WTC11 (cell line): ENCODE results near the gene DECR2. TPM values are rescaled to one million over a fixed set of nuclear protein-coding genes. Genes with fewer than 3 reads are reported as not detected.

Experiments used
- ATAC-seq: fragments of 200-7000 bp; cut with Tn5 transposase; 2 replicates; pipeline ENCODE4 v1.10.0; 2021; ENCODE audit warnings: mild to moderate bottlenecking, moderate library complexity
- CTCF ChIA-PET: fragments of 300-600 bp; sonication (Branson Sonifier 250); formaldehyde crosslinking; loops from one replicate; lab custom pipeline; 2021; ENCODE audit warnings: antibody characterized with exemption; lab: Charles Lee
- POLR2A ChIA-PET: fragments of 350-600 bp; sonication (Branson Sonifier 250); formaldehyde crosslinking; loops from one replicate; lab custom pipeline; 2021; ENCODE audit warnings: antibody characterized with exemption; lab: Charles Lee
- DNase-seq: peaks from one replicate; pipeline ENCODE4 v3.0.0; 2021; ENCODE audit warnings: low spot score
- H3K27ac Mint-ChIP-seq: 2 replicates; pipeline ENCODE4 v1.8.0; 2021; ENCODE audit warnings: mixed read lengths
- H3K27me3 Mint-ChIP-seq: 2 replicates; pipeline ENCODE4 v1.8.0; 2021; ENCODE audit warnings: low read depth, mild to moderate bottlenecking, moderate library complexity, mixed read lengths
- H3K36me3 Mint-ChIP-seq: 2 replicates; pipeline ENCODE4 v1.8.0; 2021; ENCODE audit warnings: mixed read lengths
- H3K4me1 Mint-ChIP-seq: 2 replicates; pipeline ENCODE4 v1.8.0; 2022; ENCODE audit warnings: mixed read lengths
- H3K4me3 Mint-ChIP-seq: 2 replicates; pipeline ENCODE4 v1.8.0; 2021; ENCODE audit warnings: mild to moderate bottlenecking, moderate library complexity, mixed read lengths
- H3K9me3 Mint-ChIP-seq: 2 replicates; pipeline ENCODE4 v1.8.0; 2021; ENCODE audit warnings: mixed read lengths
- ETV6 ChIP-seq: sonication (generic); formaldehyde crosslinking; IDR thresholded peaks from 2 replicates; pipeline ENCODE4 v1.8.1; 2022; ENCODE audit warnings: mild to moderate bottlenecking, missing genetic modification reagents
- KAT7 ChIP-seq: sonication (generic); formaldehyde crosslinking; IDR thresholded peaks from 2 replicates; pipeline ENCODE4 v1.8.1; 2023; ENCODE audit warnings: missing genetic modification reagents, mild to moderate bottlenecking, borderline replicate concordance
- MXD4 ChIP-seq: fragments of 250-450 bp; sonication (Bioruptor Pico); IDR thresholded peaks from 2 replicates; pipeline ENCODE4 v1.8.0; 2021; ENCODE audit warnings: mild to moderate bottlenecking, moderate library complexity, borderline replicate concordance
- NFE2L1 ChIP-seq: sonication (generic); formaldehyde crosslinking; IDR thresholded peaks from 2 replicates; pipeline ENCODE4 v1.8.1; 2023; ENCODE audit warnings: missing genetic modification reagents
- NFYB ChIP-seq: sonication (generic); formaldehyde crosslinking; conservative IDR thresholded peaks from 2 replicates; pipeline ENCODE4 v1.8.0; 2022; ENCODE audit warnings: low read depth, missing genetic modification reagents
- NR1H2 ChIP-seq: sonication (generic); formaldehyde crosslinking; IDR thresholded peaks from 2 replicates; pipeline ENCODE4 v1.9.0; 2021; ENCODE audit warnings: mild to moderate bottlenecking, moderate library complexity, missing genetic modification reagents
- SMAD4 ChIP-seq: sonication (generic); formaldehyde crosslinking; IDR thresholded peaks from 2 replicates; pipeline ENCODE4 v1.8.0; 2022; ENCODE audit warnings: mild to moderate bottlenecking, missing genetic modification reagents
- TCF7 ChIP-seq: sonication (generic); formaldehyde crosslinking; IDR thresholded peaks from 2 replicates; pipeline ENCODE4 v1.8.0; 2022; ENCODE audit warnings: mild to moderate bottlenecking, low read depth, missing genetic modification reagents, moderate library complexity
- ZNF121 ChIP-seq: sonication (generic); formaldehyde crosslinking; IDR thresholded peaks from 2 replicates; pipeline ENCODE4 v1.8.0; 2023; ENCODE audit warnings: missing genetic modification reagents
- ZNF138 ChIP-seq: sonication (generic); formaldehyde crosslinking; conservative IDR thresholded peaks from 2 replicates; pipeline ENCODE4 v1.8.1; 2022; ENCODE audit warnings: mild to moderate bottlenecking, moderate library complexity, missing genetic modification reagents
- ZNF396 ChIP-seq: fragments of 250-450 bp; sonication (Bioruptor Pico); IDR thresholded peaks from 2 replicates; pipeline ENCODE4 v1.8.0; 2021; ENCODE audit warnings: mild to moderate bottlenecking, moderate library complexity, borderline replicate concordance
- total RNA-seq: library from RNA; stranded (reverse); gene quantifications from 3 replicates; pipeline ENCODE4 v1.2.3, GENCODE V29; 2021
- TF ChIP-seq, protein P1 (sequence below): sonication (generic); formaldehyde crosslinking; IDR thresholded peaks from 2 replicates; pipeline ENCODE4 v1.8.1; 2023; ENCODE audit warnings: mild to moderate bottlenecking, missing genetic modification reagents
- TF ChIP-seq, protein P2 (sequence below): sonication (generic); formaldehyde crosslinking; IDR thresholded peaks from 2 replicates; pipeline ENCODE4 v1.8.0; 2022; ENCODE audit warnings: mild to moderate bottlenecking, missing genetic modification reagents
- TF ChIP-seq, protein P3 (sequence below): fragments of 250-450 bp; sonication (Bioruptor Pico); IDR thresholded peaks from 2 replicates; pipeline ENCODE4 v1.9.0; 2021; ENCODE audit warnings: mild to moderate bottlenecking
- TF ChIP-seq, protein P4 (sequence below): fragments of 200-600 bp; IDR thresholded peaks from 2 replicates; pipeline ENCODE4 v1.8.0; 2022; ENCODE audit warnings: antibody characterized with exemption
- TF ChIP-seq, protein P5 (sequence below): sonication (generic); formaldehyde crosslinking; IDR thresholded peaks from 2 replicates; pipeline ENCODE4 v1.8.1; 2022; ENCODE audit warnings: mild to moderate bottlenecking, moderate library complexity, missing genetic modification reagents
- TF ChIP-seq, protein P6 (sequence below): sonication (generic); formaldehyde crosslinking; IDR thresholded peaks from 2 replicates; pipeline ENCODE4 v1.8.1; 2023; ENCODE audit warnings: mild to moderate bottlenecking, missing genetic modification reagents, borderline replicate concordance
- TF ChIP-seq, protein P7 (sequence below): sonication (generic); formaldehyde crosslinking; IDR thresholded peaks from 2 replicates; pipeline ENCODE4 v1.8.0; 2023; ENCODE audit warnings: missing genetic modification reagents

Gene DECR2
- total RNA-seq, 1 experiment from 2014 or later = 43.6 TPM

DNA sequence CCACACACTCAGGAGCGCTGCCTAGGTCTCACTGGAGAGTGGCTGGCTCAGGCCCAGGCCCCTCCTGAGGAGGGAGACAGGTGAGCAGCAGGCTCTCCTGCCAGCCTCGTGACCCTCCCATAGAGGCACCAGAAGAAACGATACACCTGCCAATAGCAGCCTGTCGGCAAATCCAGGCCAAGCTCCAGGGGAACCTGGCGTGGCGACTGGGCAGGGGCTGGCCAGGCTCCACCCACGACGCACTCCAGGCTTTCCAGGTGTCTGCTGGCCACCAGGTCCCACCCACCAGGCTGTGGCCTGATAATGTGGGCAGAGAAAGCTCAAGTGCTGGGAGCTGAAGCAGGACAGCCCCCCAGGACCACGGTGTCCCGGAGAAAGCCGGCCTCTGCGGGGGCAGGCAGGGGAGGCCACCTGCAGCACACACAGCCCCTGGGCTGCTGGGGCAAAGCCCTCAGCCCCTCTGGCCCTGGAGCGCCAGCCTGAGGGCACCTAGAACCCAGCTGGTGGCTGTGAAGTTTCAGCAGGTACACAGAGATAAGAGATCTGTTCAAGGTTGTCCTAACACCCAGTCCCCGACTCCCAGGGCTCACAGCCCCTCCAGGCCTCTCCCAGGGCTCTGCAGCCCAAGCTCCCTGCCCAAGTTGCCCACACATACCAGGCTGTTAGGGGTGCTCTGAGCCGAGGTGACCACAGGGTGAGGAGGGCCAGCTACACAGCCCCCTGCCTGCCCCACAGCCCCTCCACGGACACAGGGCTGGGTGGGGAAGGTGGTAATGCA lies 22.3 kb upstream of the DECR2 start (continued):
- TF ChIP-seq, protein P1, sequence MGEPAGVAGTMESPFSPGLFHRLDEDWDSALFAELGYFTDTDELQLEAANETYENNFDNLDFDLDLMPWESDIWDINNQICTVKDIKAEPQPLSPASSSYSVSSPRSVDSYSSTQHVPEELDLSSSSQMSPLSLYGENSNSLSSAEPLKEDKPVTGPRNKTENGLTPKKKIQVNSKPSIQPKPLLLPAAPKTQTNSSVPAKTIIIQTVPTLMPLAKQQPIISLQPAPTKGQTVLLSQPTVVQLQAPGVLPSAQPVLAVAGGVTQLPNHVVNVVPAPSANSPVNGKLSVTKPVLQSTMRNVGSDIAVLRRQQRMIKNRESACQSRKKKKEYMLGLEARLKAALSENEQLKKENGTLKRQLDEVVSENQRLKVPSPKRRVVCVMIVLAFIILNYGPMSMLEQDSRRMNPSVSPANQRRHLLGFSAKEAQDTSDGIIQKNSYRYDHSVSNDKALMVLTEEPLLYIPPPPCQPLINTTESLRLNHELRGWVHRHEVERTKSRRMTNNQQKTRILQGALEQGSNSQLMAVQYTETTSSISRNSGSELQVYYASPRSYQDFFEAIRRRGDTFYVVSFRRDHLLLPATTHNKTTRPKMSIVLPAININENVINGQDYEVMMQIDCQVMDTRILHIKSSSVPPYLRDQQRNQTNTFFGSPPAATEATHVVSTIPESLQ (CRISPR knock-in tag) = no peak
- TF ChIP-seq SMAD4 (CRISPR knock-in tag) = no peak
- TF ChIP-seq, protein P2, sequence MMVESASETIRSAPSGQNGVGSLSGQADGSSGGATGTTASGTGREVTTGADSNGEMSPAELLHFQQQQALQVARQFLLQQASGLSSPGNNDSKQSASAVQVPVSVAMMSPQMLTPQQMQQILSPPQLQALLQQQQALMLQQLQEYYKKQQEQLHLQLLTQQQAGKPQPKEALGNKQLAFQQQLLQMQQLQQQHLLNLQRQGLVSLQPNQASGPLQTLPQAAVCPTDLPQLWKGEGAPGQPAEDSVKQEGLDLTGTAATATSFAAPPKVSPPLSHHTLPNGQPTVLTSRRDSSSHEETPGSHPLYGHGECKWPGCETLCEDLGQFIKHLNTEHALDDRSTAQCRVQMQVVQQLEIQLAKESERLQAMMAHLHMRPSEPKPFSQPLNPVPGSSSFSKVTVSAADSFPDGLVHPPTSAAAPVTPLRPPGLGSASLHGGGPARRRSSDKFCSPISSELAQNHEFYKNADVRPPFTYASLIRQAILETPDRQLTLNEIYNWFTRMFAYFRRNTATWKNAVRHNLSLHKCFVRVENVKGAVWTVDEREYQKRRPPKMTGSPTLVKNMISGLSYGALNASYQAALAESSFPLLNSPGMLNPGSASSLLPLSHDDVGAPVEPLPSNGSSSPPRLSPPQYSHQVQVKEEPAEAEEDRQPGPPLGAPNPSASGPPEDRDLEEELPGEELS (CRISPR knock-in tag) = no peak
- no peak for TF ChIP-seq NR1H2 (CRISPR knock-in tag)
- TF ChIP-seq, protein P3, sequence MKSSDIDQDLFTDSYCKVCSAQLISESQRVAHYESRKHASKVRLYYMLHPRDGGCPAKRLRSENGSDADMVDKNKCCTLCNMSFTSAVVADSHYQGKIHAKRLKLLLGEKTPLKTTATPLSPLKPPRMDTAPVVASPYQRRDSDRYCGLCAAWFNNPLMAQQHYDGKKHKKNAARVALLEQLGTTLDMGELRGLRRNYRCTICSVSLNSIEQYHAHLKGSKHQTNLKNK = no peak
- TF ChIP-seq, protein P4, sequence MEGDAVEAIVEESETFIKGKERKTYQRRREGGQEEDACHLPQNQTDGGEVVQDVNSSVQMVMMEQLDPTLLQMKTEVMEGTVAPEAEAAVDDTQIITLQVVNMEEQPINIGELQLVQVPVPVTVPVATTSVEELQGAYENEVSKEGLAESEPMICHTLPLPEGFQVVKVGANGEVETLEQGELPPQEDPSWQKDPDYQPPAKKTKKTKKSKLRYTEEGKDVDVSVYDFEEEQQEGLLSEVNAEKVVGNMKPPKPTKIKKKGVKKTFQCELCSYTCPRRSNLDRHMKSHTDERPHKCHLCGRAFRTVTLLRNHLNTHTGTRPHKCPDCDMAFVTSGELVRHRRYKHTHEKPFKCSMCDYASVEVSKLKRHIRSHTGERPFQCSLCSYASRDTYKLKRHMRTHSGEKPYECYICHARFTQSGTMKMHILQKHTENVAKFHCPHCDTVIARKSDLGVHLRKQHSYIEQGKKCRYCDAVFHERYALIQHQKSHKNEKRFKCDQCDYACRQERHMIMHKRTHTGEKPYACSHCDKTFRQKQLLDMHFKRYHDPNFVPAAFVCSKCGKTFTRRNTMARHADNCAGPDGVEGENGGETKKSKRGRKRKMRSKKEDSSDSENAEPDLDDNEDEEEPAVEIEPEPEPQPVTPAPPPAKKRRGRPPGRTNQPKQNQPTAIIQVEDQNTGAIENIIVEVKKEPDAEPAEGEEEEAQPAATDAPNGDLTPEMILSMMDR = no peak
- no peak for TF ChIP-seq KAT7

DNA sequence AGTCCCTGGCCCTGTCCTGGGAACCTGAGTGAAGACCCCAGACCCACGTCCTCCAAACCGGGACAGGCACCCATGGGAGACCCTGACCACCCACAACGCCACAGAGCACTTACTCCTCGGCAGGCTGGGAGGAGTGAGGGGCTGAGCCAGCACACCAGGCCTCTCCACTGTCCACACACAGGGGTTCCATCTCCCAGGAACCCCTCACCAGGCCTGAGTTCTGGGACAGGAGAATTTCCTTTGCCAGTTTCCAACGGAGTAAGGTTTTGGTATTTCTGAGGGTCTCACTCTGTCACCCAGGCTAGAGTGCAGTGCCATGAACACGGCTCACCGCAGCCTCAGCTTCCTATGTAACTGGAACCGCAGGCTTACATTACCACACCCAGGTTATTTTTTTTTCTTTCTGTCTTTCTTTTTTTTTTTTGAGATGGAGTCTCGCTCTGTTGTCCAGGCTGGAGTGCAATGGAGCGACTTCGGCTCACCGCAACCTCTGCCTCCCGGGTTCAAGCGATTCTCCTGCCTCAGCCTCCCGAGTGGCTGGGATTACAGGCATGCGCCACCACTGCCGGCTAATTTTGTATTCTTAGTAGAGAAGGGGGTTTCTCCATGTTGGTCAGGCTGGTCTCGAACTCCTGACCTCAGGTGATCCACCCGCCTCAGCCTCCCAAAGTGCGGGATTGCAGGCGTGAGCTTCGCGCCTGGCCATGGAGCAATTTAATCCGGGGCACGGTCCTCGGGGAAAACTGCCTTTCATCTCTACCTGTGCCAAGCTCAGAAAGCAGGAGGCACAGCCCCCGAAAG lies 21.5 kb upstream of the DECR2 start:
- no peaks in the 10 kb centered on the region for H3K9me3 Mint-ChIP-seq
- H3K4me1 Mint-ChIP-seq = peaks cover 30% of the 10 kb centered on the region
- DNase-seq (no peak), ATAC-seq (no peak)
- no peak overlapping the region; the same call in 1 of the 2 replicates for H3K27ac Mint-ChIP-seq
- CTCF ChIA-PET = interaction anchor here (0.6 to 2.6 kb wide), 12 partner anchors 18 to 315 kb away, joined by 3 to 15 read pairs (median 4); partner anchors contain the start of gene AXIN1
- TF ChIP-seq ZNF138 = no peak
- 0 out of 2 replicates have a peak, but pooled peaks have one; percentile 59 for TF ChIP-seq ZNF121 (CRISPR knock-in tag)
- POLR2A ChIA-PET = interaction anchor here (0.8 to 1.4 kb wide), 3 partner anchors 10 to 199 kb away, joined by 3 to 4 read pairs (median 3); partner anchors contain the start of gene MRPL28
- H3K27me3 Mint-ChIP-seq = no peaks in the 10 kb centered on the region
- peak overlapping the region; percentile 79 for H3K4me3 Mint-ChIP-seq
- peaks cover 4% of the 10 kb centered on the region for H3K36me3 Mint-ChIP-seq

DNA sequence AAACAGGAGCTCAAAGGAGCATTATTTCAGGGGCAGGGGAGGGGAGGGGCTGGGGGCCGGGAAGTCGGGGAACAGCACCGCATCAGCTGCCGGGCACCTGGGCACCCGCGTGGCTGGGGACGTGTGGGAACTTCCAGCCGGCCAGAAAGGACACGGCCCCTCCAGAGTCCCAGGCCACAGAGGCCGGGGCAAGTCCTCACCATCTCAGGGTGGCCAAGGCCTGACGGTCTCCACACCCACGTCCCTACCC lies 21.0 kb upstream of the DECR2 start:
- ChIA-PET CTCF (interaction anchor here (0.6 to 2.6 kb wide), 9 partner anchors 9 to 196 kb away, joined by 3 to 13 read pairs (median 4); partner anchors contain the start of gene AXIN1), POLR2A (interaction anchor here (0.8 to 1.3 kb wide), 2 partner anchors 18 to 199 kb away, joined by 3 read pairs; no protein-coding TSS in a partner anchor)
- Mint-ChIP-seq H3K36me3 (peaks cover 4% of the 10 kb centered on the region), H3K27me3 (no peaks in the 10 kb centered on the region), H3K27ac (no peak overlapping the region), H3K4me3 (peak overlapping the region; percentile 79), H3K4me1 (peaks cover 30% of the 10 kb centered on the region), H3K9me3 (no peaks in the 10 kb centered on the region)
- DNase-seq = no peak
- ATAC-seq = no peak
- TF ChIP-seq, protein P5, sequence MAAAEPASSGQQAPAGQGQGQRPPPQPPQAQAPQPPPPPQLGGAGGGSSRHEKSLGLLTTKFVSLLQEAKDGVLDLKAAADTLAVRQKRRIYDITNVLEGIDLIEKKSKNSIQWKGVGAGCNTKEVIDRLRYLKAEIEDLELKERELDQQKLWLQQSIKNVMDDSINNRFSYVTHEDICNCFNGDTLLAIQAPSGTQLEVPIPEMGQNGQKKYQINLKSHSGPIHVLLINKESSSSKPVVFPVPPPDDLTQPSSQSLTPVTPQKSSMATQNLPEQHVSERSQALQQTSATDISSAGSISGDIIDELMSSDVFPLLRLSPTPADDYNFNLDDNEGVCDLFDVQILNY (CRISPR knock-in tag) = no peak
- TF ChIP-seq NFYB = no peak
- no peak for TF ChIP-seq TCF7 (CRISPR knock-in tag)
- TF ChIP-seq NFE2L1 (CRISPR knock-in tag) = no peak
- TF ChIP-seq, protein P6, sequence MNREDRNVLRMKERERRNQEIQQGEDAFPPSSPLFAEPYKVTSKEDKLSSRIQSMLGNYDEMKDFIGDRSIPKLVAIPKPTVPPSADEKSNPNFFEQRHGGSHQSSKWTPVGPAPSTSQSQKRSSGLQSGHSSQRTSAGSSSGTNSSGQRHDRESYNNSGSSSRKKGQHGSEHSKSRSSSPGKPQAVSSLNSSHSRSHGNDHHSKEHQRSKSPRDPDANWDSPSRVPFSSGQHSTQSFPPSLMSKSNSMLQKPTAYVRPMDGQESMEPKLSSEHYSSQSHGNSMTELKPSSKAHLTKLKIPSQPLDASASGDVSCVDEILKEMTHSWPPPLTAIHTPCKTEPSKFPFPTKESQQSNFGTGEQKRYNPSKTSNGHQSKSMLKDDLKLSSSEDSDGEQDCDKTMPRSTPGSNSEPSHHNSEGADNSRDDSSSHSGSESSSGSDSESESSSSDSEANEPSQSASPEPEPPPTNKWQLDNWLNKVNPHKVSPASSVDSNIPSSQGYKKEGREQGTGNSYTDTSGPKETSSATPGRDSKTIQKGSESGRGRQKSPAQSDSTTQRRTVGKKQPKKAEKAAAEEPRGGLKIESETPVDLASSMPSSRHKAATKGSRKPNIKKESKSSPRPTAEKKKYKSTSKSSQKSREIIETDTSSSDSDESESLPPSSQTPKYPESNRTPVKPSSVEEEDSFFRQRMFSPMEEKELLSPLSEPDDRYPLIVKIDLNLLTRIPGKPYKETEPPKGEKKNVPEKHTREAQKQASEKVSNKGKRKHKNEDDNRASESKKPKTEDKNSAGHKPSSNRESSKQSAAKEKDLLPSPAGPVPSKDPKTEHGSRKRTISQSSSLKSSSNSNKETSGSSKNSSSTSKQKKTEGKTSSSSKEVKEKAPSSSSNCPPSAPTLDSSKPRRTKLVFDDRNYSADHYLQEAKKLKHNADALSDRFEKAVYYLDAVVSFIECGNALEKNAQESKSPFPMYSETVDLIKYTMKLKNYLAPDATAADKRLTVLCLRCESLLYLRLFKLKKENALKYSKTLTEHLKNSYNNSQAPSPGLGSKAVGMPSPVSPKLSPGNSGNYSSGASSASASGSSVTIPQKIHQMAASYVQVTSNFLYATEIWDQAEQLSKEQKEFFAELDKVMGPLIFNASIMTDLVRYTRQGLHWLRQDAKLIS = no peak
- TF ChIP-seq MXD4 = no peak
- TF ChIP-seq ZNF396 (CRISPR knock-in tag) = no peak
- TF ChIP-seq, protein P7, sequence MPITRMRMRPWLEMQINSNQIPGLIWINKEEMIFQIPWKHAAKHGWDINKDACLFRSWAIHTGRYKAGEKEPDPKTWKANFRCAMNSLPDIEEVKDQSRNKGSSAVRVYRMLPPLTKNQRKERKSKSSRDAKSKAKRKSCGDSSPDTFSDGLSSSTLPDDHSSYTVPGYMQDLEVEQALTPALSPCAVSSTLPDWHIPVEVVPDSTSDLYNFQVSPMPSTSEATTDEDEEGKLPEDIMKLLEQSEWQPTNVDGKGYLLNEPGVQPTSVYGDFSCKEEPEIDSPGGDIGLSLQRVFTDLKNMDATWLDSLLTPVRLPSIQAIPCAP = no peak
- no peak for TF ChIP-seq ETV6 (CRISPR knock-in tag)
